Left hindlimb (tissue), 1 donor: ENCODE data around the gene TNRC6A.
"Not testable (repeated sequence)": the region's sequence is repeated elsewhere in the genome, so short reads cannot be mapped to it uniquely, and the experiment has no call there.

Experiments used
- DNase-seq: peaks from one replicate; pipeline ENCODE4 v3.0.0-alpha.2; 2018

The TNRC6A gene

GRCh38 chr16:24729243-24729950 is at the start of gene TNRC6A:
Gene TNRC6A (plus strand): TSS chr16:24729651. CDS start chr16:24729842, 191 bp downstream.
- peak; percentile 94 for DNase-seq

GRCh38 chr16:24681793-24682192 is 47.7 kb upstream of the TNRC6A start:
- no peak for DNase-seq

GRCh38 chr16:24683250-24683649 is 46.2 kb upstream of the TNRC6A start:
- DNase-seq, result no peak

- no peak for DNase-seq
Observed at GRCh38 chr16:24683847-24684493, 45.5 kb upstream of the TNRC6A start.

- peak; percentile 85 for DNase-seq
Observed at GRCh38 chr16:24685539-24686432, 43.7 kb upstream of the TNRC6A start.

- no peak for DNase-seq
Observed at GRCh38 chr16:24686678-24687077, 42.8 kb upstream of the TNRC6A start.

- no peak for DNase-seq
Observed at GRCh38 chr16:24688359-24688758, 41.1 kb upstream of the TNRC6A start.

GRCh38 chr16:24689128-24689527 is 40.3 kb upstream of the TNRC6A start:
- no peak for DNase-seq

- DNase-seq, result no peak
Observed at GRCh38 chr16:24692854-24693253, 36.6 kb upstream of the TNRC6A start.

- DNase-seq, result peak; percentile 35
Observed at GRCh38 chr16:24694931-24695330, 34.5 kb upstream of the TNRC6A start.

GRCh38 chr16:24696699-24697098 is 32.8 kb upstream of the TNRC6A start:
- DNase-seq, result no peak

- no peak for DNase-seq
Observed at GRCh38 chr16:24698308-24698707, 31.1 kb upstream of the TNRC6A start.

- no peak for DNase-seq
Observed at GRCh38 chr16:24699151-24699723, 30.2 kb upstream of the TNRC6A start.

GRCh38 chr16:24700549-24701392 is 28.7 kb upstream of the TNRC6A start:
- DNase-seq, result peak; percentile 61

GRCh38 chr16:24701521-24701951 is 27.9 kb upstream of the TNRC6A start:
- DNase-seq, result no peak

GRCh38 chr16:24707760-24708159 is 21.7 kb upstream of the TNRC6A start:
- DNase-seq, result not testable (repeated sequence)

- DNase-seq, result no peak
Observed at GRCh38 chr16:24713379-24713778, 16.1 kb upstream of the TNRC6A start.

GRCh38 chr16:24717411-24717810 is 12.0 kb upstream of the TNRC6A start:
- no peak for DNase-seq

GRCh38 chr16:24718967-24719521 is 10.4 kb upstream of the TNRC6A start:
- no peak for DNase-seq

- no peak for DNase-seq
Observed at GRCh38 chr16:24721830-24722238, 7.6 kb upstream of the TNRC6A start.

- DNase-seq, result no peak
Observed at GRCh38 chr16:24723663-24724062, 5.8 kb upstream of the TNRC6A start.

- no peak for DNase-seq
Observed at GRCh38 chr16:24728011-24728410, 1.4 kb upstream of the TNRC6A start.
